ENCODE results near the gene TENM4. TPM values are rescaled to one million over a fixed set of nuclear protein-coding genes. Genes with fewer than 3 reads are reported as not detected.

TENM4 gene
- total and polyA plus RNA-seq, 2 of the 8 experiments (the other 6 are each of a cell fraction or from before 2014, with no cell fraction given) = 3.5 to 7.2 TPM

DNA sequence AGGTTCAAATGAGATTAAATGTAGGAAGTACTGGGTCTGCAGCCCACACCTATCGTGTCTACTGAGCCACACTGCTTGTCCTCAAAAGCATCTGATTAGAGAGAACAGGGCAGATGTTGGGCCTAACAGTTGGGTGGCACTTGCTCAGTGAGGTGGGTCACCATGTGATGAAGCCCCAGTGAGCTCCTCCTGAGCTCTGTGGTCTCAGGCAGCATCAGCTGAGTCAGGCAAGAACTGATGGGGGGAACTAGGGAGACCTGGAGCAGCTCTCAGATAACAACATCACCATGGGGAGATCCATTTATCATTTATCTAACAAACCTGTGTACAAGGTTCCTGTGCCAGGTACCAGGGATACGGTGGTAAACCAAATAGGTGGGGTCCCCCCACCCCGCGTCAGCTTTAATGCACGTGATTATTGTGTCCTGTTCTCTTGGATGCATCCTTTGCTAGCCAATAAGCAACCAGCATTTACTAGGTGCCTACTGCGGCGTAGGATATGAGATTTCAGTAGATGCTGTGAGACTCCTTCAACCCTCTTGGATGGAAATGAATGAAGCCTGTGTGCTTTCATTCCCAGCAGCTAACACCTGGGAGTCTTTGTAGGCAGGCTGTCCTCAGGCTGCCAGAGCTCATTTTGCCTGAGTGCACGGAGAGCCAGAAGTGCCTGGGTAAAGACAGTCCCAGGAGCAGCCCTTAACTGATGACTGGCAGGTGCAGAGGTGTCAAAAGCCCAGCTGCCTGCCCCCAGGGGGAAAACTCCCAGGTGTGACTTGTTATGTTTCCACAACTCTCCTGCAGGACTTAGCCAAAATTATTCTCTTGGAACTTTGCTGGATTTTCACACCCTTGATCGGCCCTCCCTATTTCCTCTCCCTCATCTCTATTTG, 792.6 kb downstream of the TENM4 start:
- no peak overlapping the region for H4K5ac ChIP-seq (ENCODE audit: insufficient read length, low read depth, low read length)
- H2AFZ ChIP-seq (ENCODE audit: low read length) = no peak overlapping the region
- DNase-seq (ENCODE audit: low read depth in 1 of 2, low spot score in 2 of 2) = peak in 1 of 2 experiments; percentile 29
- no peaks in the 10 kb centered on the region for H3K9me3 ChIP-seq (ENCODE audit: insufficient read depth in 2 of 2, low read depth in 1 of 2, low read length in 1 of 2)
- H4K91ac ChIP-seq (replicated peaks; ENCODE audit: insufficient read length, low read length) = no peak overlapping the region
- no peak overlapping the region for H2BK120ac ChIP-seq (replicated peaks; ENCODE audit: low read depth, low read length)
- H3K18ac ChIP-seq (ENCODE audit: extremely low read depth, low read length) = no peak overlapping the region
- no peak overlapping the region for H2BK20ac ChIP-seq (ENCODE audit: low read length)
- H3K4me2 ChIP-seq (ENCODE audit: insufficient read depth in 1 of 2, low read depth in 2 of 2, low read length in 2 of 2) = no peak overlapping the region
- no peak overlapping the region for H3K9ac ChIP-seq (replicated peaks in 1 of 4; ENCODE audit: extremely low read depth in 1 of 4, low read depth in 3 of 4, low read length in 3 of 4)
- no peak overlapping the region for H3K56ac ChIP-seq (replicated peaks; ENCODE audit: insufficient read length, low read depth, low read length)
- no peak overlapping the region for H2BK12ac ChIP-seq (ENCODE audit: low read depth, low read length)
- ChIA-PET POLR2A (ENCODE audit: partially characterized antibody) (no interaction called here), CTCF (ENCODE audit: partially characterized antibody) (interaction anchor here (0.6 to 11.2 kb wide), 30 partner anchors 11 to 511 kb away, joined by 3 to 314 read pairs (median 8); no protein-coding TSS in a partner anchor)
- H3K14ac ChIP-seq (ENCODE audit: insufficient read length) = no peak overlapping the region
- peaks cover 0 to 2% (median 0%) of the 10 kb centered on the region in 4 experiments; a peak in 1 of 7 replicates for H3K4me1 ChIP-seq (replicated peaks in 1 of 4; ENCODE audit: control insufficient read depth in 3 of 4, insufficient read depth in 4 of 4, low read length in 3 of 4)
- H2AK5ac ChIP-seq (ENCODE audit: low read depth, low read length) = no peak overlapping the region
- H3K27ac ChIP-seq (ENCODE audit: low read depth, low read length) = no peak overlapping the region
- H3K27me3 ChIP-seq (replicated peaks in 1 of 4; ENCODE audit: control insufficient read depth in 3 of 4, extremely low read depth in 1 of 4, insufficient read depth in 3 of 4, low read length in 3 of 4) = no peaks in the 10 kb centered on the region; a peak in 1 of 7 replicates
- no peak overlapping the region for H2BK5ac ChIP-seq (ENCODE audit: low read depth, low read length)
- no peak overlapping the region for H4K8ac ChIP-seq (ENCODE audit: extremely low read depth, insufficient read depth, low read length)
- no peaks in the 10 kb centered on the region for H3K79me1 ChIP-seq (ENCODE audit: low read depth, low read length)
- H3K4ac ChIP-seq (replicated peaks; ENCODE audit: insufficient read length, low read depth, low read length) = no peak overlapping the region
- H3K23me2 ChIP-seq (ENCODE audit: low read depth, low read length) = no peaks in the 10 kb centered on the region
- H3K36me3 ChIP-seq (ENCODE audit: control insufficient read depth in 2 of 4, insufficient read depth in 4 of 4, low read length in 3 of 4) = no peaks in the 10 kb centered on the region; a peak in 1 of 8 replicates
- H3K4me3 ChIP-seq (ENCODE audit: extremely low read depth in 1 of 4, insufficient read depth in 2 of 4, low read depth in 3 of 4, low read length in 4 of 4) = no peak overlapping the region
- no peaks in the 10 kb centered on the region for H3K79me2 ChIP-seq (ENCODE audit: control insufficient read depth in 1 of 2, insufficient read depth in 2 of 2, low read length in 2 of 2)
- WGBS, 2 experiments (ENCODE audit: extremely low coverage in 1 of 2, insufficient coverage in 1 of 2, insufficient read length in 1 of 2, insufficient replicate concordance in 2 of 2, low coverage in 1 of 2, low lambda C conversion rate in 2 of 2, missing lambda C conversion rate in 1 of 2) = 93% methylated on average over 9 of the region's 9 CpGs; no CpG with 5 or more reads in 1 of the 2 experiments
- H3K23ac ChIP-seq (ENCODE audit: insufficient read length) = no peak overlapping the region
- H2BK15ac ChIP-seq (ENCODE audit: low read length) = no peak overlapping the region
- no peak for FAIRE-seq
- H4K20me1 ChIP-seq (replicated peaks in 1 of 2; ENCODE audit: control insufficient read depth in 1 of 2, insufficient read depth in 2 of 2, low read length in 2 of 2) = no peaks in the 10 kb centered on the region
- TF ChIP-seq, protein P1, sequence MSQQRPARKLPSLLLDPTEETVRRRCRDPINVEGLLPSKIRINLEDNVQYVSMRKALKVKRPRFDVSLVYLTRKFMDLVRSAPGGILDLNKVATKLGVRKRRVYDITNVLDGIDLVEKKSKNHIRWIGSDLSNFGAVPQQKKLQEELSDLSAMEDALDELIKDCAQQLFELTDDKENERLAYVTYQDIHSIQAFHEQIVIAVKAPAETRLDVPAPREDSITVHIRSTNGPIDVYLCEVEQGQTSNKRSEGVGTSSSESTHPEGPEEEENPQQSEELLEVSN (IDR thresholded peaks at IDR 0.05) = no peak
- TF ChIP-seq RFX5 (IDR thresholded peaks at IDR 0.05; ENCODE audit: borderline replicate concordance, low read depth, low read length) = no peak
- no peak for TF ChIP-seq TCF12 (IDR thresholded peaks at IDR 0.05; ENCODE audit: low read depth, low read length)
- no peak for TF ChIP-seq EP300 (IDR thresholded peaks at IDR 0.05; ENCODE audit: borderline replicate concordance in 1 of 2, low read depth in 2 of 2, low read length in 2 of 2)
- TF ChIP-seq POU5F1 (IDR thresholded peaks at IDR 0.05; ENCODE audit: low read depth, low read length) = no peak
- no peak for TF ChIP-seq RXRA (IDR thresholded peaks at IDR 0.05; ENCODE audit: insufficient read depth, low read depth, low read length)
- no peak for TF ChIP-seq TBP (IDR thresholded peaks at IDR 0.05; ENCODE audit: low read depth, low read length)
- no peak for TF ChIP-seq RNF2 (IDR thresholded peaks at IDR 0.05; ENCODE audit: borderline replicate concordance, low read depth, low read length, missing control alignments, poor library complexity, severe bottlenecking)
- no peak for TF ChIP-seq TAF7 (optimal IDR thresholded peaks at IDR 0.05; ENCODE audit: borderline replicate concordance, low read depth, low read length)
- TF ChIP-seq SIRT6 (IDR thresholded peaks at IDR 0.05; ENCODE audit: low read length) = no peak
- no peak for TF ChIP-seq BACH1 (IDR thresholded peaks at IDR 0.05; ENCODE audit: low read length)
